ENCODE results near the gene CCKAR.

CCKAR gene

DNA sequence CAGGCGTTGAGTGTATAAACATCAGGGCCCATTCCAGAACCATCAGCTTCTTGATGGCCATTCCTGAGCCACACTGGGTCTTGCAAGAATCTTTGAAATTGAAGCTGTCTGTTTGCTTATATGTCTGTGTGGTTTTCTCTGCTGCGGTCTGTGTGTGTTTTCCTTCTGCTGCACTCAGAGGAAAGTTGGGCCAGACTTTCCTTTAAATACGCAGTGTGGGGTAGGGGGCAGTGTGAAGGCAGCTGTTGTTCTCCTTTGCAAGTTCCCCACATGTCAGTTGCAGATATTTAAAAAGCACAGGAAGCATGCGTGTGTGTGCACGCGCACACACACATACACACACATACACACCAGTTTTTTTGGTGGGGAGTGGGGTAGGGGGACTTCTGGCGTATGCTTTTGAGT, 32.1 kb downstream of the CCKAR start:
- no peak for TF ChIP-seq ZNF274 (IDR thresholded peaks at IDR 0.05; ENCODE audit: low read depth, low read length)
- H3K4me3 ChIP-seq (ENCODE audit: low read length) = no peak overlapping the region

DNA sequence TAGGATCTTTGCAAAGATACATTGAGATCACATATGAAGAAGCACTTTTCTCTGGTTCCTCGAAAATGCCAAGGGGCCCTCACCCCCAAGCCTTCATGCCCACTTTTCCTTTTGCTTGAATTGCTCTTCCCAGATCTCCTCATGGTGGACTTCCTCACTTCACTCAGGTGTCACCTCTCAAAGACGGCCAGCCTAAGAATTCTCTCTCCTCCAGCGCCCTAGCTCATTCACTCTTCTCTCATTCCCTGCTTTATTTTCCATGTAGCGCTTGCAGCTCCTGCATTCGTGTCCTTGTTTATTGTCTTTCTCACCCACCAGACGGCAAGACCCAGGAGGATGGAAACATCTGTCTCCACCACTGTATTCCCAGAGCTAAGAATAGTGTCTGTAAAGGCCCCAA, 32.9 kb downstream of the CCKAR start:
- no peak for TF ChIP-seq ZNF274 (IDR thresholded peaks at IDR 0.05; ENCODE audit: low read depth, low read length)
- no peak overlapping the region for H3K4me3 ChIP-seq (ENCODE audit: low read length)

DNA sequence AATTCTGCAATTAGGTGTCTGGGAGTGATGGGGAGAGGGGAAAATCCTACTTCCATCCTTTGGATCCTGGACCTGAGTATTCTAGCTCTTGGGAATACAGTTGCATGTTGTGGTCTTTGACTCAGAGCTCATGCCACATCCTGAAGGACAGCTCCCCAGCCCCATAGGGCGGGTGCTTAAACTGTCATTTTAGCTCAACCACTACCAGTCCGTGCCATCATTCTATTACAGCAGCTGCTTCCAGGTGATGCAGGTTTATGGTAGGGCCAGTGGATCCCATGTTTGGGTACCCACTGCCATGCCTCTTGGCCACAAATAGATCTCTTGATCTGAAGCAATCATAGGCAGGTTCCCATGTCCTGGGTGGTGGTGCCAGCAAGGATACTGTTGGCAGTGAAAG, 34.7 kb downstream of the CCKAR start:
- TF ChIP-seq ZNF274 (IDR thresholded peaks at IDR 0.05; ENCODE audit: low read depth, low read length) = no peak
- H3K4me3 ChIP-seq (ENCODE audit: low read length) = no peak overlapping the region

DNA sequence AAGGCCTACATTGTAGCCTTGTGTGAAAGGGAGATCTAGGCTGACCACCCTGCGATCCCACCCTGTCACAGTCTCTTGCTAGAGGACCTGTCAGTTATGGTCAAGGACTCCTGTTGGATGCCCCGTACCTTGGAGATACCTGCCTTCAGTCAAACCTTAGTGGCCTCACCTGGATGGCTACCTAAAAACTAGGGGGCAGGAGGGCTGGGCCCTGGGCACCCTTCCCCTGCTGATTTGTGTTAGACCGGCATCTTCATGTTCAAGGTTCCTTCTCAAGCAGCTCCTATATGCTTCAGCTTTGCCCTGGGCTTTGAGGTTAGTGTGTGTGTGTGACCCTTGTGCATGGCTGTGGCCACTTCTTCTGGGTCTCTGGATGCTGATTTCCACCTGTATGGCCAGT, 35.3 kb downstream of the CCKAR start:
- H3K4me3 ChIP-seq (ENCODE audit: low read length) = no peak overlapping the region
- TF ChIP-seq ZNF274 (IDR thresholded peaks at IDR 0.05; ENCODE audit: low read depth, low read length) = no peak

DNA sequence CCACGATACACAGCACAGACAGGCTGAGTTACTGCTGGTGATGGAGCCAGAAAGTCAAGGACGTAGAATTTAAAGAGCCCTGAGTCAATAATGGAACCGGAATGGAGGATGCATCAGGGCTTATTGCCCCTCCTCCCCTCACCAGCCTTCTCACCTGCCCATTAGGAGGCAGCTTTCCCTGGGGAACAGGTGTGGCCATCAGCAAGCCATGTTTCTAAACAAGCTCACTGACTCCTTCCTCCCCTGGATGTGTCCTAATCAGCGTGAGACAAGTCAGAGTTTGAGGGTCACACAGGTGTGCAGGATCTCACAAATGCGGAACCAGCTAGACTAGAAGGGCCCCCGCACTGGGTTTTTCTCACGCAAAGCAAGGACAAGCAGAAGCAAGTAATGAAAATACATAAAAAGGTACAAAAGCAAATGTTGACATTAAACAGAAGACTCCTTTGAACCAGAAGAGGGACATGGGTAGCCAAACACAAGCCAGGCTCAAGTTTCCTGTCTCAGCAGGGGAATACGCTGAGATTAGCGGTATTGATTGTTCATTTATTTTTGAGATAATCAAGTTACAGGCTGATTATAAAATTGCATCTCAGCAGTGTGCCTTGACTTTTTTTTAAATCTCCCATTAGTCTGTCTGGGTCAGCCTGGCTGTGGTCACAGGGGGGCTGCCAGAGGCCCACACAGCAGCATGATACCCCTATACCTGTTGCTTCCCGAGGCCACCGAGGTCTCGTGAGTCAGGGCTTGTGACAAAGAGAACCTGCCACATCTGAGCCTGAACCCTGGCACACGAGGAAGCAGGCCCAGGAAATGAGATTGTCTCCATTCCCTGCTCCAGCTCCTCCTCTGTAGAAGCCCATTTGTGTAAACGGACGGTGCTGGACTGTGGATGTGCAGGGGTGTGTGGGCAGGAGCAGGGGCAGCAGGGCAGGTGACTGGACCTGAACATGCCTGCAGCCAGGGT, 37.4 kb downstream of the CCKAR start:
- H3K4me3 ChIP-seq (ENCODE audit: low read length) = no peak overlapping the region
- TF ChIP-seq ZNF274 (IDR thresholded peaks at IDR 0.05; ENCODE audit: low read depth, low read length) = no peak

- no peak for TF ChIP-seq ZNF274 (IDR thresholded peaks at IDR 0.05; ENCODE audit: low read depth, low read length)
- H3K4me3 ChIP-seq (ENCODE audit: low read length) = no peak overlapping the region
These were observed 38.7 kb downstream of the CCKAR start for GRCh38 chr4:26451597-26451996.

- no peak overlapping the region for H3K4me3 ChIP-seq (ENCODE audit: low read length)
- no peak for TF ChIP-seq ZNF274 (IDR thresholded peaks at IDR 0.05; ENCODE audit: low read depth, low read length)
These were observed 39.9 kb downstream of the CCKAR start for GRCh38 chr4:26450418-26450817.

DNA sequence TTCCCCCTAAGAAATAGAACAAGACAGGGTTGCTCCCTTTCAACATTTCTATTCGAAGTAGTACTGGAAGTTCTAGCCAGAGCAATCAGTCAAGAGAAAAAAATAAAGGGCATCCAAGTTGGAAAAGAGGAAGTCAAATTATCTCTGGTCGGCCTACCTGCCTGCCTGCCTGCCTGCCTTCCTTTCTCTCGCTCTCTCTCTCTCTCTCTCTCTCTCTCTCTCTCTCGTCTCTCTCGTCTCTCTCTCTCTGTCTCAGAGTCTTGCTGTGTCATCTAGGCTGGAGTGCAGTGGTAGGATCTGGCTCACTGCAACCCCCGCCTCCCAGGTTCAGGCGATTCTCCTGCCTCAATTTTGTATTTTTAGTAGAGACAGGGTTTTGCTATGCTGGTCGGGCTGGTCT, 42.9 kb downstream of the CCKAR start:
- TF ChIP-seq ZNF274 (IDR thresholded peaks at IDR 0.05; ENCODE audit: low read depth, low read length) = no peak

DNA sequence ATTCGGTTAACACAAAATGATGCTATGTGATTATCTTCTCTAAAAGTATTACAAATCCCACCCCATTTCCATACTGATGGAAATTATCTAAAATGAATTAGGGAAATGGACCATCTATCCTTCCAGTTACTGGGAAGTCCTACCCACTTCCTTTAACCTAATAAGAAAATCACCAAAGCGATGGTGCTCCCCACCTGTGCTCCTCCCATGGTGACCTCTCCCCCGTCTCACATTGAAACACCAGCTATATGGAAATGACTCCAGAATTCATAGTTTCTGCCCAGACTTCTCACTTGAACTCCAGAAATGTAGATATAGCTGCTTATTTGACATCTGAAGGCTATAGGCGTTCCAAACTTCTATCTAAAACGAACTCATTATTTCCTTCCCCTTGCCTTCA, 48.5 kb downstream of the CCKAR start:
- no peak overlapping the region for H3K4me3 ChIP-seq (ENCODE audit: low read length)
- no peak for TF ChIP-seq ZNF274 (IDR thresholded peaks at IDR 0.05; ENCODE audit: low read depth, low read length)

More for the DNA sequence above, 42.9 kb downstream of the CCKAR start:
- no peak overlapping the region for H3K4me3 ChIP-seq (ENCODE audit: low read length)

GRCh38 chr4:26441102-26441501, 49.2 kb downstream of the CCKAR start:
- no peak overlapping the region for H3K4me3 ChIP-seq (ENCODE audit: low read length)
- no peak for TF ChIP-seq ZNF274 (IDR thresholded peaks at IDR 0.05; ENCODE audit: low read depth, low read length)

DNA sequence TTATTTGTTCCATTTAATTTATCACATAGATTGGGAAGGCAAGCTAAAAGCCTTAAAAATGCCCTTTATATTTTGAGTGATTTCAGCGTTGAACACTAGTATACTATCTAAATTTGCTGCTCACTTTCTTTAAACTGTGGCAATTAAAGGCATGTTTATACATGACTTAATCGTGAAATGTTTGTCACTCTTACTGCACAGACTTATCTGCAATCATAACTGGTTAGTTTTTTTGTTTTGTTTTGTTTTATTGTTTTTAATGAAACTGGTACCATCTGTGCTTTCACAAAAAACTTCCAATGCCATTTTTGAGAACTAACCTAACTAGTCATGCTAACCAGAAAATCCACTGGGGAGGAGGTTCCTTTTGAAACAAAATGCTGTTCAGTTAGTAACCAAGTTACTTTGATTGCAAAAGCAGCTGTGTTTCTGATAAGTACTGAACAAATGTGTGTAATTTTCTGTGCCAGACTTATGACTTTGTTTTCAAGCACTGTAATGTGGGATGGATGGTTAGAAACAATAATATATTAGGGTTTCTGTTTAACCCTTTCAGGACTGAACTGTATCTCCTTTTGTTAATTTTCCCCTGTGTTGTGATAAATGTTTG, 56.1 kb downstream of the CCKAR start:
- no peak for TF ChIP-seq ZNF274 (IDR thresholded peaks at IDR 0.05; ENCODE audit: low read depth, low read length)

DNA sequence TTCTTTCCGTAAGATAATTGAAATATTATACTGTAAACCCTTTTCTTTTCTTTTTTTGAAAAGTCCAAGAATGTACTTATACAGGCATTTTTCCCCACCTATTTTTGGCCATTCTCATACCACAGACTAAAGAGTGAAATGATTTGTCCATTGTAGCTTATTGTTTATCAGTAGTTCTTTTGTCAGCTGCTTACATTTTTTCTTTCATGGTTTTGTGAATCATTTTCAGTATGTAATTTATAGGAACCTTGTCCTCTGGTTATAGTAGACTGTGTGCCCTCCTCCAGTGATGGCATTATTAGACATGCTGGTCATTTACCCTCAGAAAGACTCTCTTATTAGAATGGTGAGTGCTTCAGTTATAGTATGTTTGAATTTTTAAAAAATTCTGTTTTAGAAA, 56.7 kb downstream of the CCKAR start:
- TF ChIP-seq ZNF274 (IDR thresholded peaks at IDR 0.05; ENCODE audit: low read depth, low read length) = no peak
- H3K4me3 ChIP-seq (ENCODE audit: low read length) = no peak overlapping the region

More for the DNA sequence above, 56.1 kb downstream of the CCKAR start:
- H3K4me3 ChIP-seq (ENCODE audit: low read length) = no peak overlapping the region

DNA sequence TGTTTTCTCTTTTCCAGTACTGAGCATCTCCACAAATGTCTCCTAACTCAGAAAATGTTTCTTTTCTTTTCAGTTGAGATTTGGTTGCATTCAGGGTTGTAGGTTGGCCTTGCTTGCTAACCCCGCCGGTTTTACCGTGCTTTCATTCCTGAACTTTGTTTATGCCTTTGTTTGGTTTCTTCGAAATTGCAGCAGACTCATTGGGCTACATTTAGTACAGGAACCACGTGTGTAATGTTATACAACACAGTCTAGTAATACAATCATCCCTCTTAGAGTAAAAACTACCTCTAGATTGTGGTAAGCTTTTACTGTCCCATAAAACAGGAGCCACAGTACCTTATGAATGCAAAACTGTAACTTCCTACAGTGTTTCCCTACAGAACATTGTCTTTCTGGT, 57.9 kb downstream of the CCKAR start:
- H3K4me3 ChIP-seq (ENCODE audit: low read length) = no peak overlapping the region
- TF ChIP-seq ZNF274 (IDR thresholded peaks at IDR 0.05; ENCODE audit: low read depth, low read length) = no peak

- no peak for TF ChIP-seq ZNF274 (IDR thresholded peaks at IDR 0.05; ENCODE audit: low read depth, low read length)
- H3K4me3 ChIP-seq (ENCODE audit: low read length) = no peak overlapping the region
These were observed 58.7 kb downstream of the CCKAR start for GRCh38 chr4:26431461-26432180.

Data from GM08714 (cell line).